ENCODE measurements around the gene IQGAP2.
"Not testable (repeated sequence)": the region's sequence is repeated elsewhere in the genome, so short reads cannot be mapped to it uniquely, and the experiment has no call there.

The IQGAP2 gene

DNA sequence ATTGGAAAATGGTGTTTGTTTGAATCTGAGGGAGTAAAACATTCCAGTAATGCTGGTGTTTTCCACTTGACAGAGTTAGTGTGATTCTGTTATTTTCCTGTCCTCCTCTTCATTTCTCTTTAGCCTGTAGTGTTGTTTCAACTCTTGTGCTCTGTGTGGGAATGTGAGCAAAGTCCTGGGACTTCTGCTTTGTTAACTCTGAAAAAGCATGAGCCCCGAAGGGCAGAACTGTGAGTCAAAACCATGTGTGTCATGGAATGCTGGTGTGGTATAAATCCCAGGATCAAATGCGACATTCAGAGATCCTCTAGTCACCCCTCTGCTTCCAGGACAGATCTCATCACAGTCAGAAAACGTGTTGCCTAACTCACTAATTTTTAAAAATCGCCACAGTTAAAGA is 321.8 kb downstream of the IQGAP2 start:
- peak; percentile 4 for DNase-seq

DNA sequence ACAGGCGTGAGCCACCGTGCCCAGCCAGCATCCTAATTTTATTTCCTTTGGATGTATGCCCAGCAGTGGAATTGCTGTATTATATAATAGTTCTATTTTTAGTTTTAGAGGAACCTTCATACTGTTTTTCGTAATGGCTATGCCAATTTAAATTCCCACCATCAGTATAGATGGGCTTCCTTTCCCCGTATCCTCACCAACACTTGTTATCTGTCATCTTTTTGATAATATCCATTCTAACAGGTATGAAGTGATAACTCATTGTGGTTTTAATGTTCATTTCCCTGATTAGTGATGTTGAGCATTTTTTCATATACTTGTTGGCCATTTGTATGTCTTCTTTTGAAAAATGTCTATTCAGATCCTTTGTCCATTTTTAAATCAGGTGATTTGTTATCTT is 325.9 kb downstream of the IQGAP2 start:
- no peak for DNase-seq

DNA sequence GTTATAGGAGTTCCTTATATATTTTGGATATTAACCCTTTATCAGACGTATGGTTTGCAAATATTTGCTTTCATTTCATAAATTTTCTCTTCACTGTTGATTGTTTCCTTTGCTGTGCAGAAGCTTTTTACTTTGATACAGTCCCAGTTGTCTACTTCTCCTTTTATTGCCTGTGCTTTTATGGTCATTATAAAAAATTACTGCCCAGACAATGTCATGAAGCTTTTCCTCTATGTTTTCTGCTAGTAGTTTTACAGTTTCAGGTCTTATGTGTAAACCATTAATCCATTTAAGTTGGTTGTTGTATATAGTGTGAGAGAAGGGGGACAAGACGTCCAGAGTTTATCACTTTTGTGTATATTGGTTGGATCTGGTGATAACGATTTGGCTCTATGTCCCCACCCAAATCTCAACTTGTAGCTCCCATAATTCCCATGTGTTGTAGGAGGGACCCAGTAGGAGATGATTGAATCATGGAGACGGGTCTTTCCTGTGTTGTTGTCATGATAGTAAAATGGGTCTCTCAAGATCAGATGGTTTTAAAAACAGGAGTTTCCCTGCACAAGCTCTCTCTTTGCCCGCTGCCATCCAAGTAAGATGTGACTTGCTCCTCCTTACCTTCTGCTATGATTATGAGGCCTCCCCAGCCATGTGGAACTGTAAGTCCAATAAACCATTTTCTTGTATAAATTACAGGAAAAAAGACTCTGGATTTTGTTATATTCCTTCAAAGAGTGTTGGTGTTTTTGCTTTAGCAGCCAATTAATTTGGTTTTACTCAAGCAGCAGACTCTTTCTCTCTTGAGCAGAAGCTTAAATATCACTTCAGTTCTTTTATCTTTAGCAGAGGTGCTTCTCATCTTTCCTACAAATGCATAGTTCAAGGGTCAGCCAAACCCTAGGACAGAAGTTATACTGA is 326.5 kb downstream of the IQGAP2 start:
- no peak for DNase-seq

DNA sequence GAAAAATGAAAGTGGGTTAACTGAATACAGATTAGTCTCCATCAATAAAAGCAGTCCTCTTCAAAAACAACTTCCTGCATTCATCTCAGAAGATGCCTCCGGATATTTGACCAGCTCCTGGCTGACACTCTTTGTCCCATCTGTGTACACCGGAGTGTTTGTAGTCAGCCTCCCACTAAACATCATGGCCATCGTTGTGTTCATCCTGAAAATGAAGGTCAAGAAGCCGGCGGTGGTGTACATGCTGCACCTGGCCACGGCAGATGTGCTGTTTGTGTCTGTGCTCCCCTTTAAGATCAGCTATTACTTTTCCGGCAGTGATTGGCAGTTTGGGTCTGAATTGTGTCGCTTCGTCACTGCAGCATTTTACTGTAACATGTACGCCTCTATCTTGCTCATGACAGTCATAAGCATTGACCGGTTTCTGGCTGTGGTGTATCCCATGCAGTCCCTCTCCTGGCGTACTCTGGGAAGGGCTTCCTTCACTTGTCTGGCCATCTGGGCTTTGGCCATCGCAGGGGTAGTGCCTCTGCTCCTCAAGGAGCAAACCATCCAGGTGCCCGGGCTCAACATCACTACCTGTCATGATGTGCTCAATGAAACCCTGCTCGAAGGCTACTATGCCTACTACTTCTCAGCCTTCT is 329.4 kb downstream of the IQGAP2 start:
- no peak for DNase-seq

DNA sequence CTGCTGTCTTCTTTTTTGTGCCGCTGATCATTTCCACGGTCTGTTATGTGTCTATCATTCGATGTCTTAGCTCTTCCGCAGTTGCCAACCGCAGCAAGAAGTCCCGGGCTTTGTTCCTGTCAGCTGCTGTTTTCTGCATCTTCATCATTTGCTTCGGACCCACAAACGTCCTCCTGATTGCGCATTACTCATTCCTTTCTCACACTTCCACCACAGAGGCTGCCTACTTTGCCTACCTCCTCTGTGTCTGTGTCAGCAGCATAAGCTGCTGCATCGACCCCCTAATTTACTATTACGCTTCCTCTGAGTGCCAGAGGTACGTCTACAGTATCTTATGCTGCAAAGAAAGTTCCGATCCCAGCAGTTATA is 329.9 kb downstream of the IQGAP2 start:
- DNase-seq = no peak

DNA sequence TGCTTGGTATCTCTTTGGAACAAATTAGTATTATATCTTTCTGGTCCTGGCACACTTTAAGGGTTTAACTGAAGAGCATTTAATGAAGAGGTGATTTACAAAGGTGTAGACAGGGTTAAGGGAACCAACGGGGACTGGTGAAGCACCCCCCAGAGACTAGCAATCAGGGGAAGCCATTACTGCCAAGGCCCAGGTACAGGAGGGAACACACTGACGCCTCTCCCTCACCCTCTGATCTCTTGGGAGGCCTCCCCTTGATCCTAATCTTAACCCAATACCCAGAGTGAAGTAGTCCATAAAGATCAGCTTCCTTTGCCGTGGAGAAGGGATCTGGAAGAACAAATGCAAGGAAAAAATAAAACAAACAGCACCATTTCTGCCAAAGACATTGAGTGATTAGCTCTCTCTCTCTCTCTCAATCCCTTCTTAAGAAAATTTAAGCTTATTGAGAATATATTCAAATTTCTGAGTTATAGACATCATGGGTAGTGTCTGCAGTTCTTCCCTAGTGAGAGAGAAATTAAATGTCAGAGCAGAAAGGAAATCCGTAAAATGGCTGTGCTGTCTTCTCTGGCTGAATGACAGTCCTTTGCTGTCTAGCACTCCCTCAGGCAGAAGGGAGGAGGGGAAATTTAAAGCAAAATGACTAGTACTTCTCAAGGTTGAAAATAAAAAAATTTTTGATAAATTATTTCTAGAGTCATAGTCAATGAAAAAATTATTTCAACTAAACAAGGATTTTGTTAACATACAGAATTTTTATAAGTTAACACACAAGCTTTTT is 332.9 kb downstream of the IQGAP2 start:
- DNase-seq = no peak

DNA sequence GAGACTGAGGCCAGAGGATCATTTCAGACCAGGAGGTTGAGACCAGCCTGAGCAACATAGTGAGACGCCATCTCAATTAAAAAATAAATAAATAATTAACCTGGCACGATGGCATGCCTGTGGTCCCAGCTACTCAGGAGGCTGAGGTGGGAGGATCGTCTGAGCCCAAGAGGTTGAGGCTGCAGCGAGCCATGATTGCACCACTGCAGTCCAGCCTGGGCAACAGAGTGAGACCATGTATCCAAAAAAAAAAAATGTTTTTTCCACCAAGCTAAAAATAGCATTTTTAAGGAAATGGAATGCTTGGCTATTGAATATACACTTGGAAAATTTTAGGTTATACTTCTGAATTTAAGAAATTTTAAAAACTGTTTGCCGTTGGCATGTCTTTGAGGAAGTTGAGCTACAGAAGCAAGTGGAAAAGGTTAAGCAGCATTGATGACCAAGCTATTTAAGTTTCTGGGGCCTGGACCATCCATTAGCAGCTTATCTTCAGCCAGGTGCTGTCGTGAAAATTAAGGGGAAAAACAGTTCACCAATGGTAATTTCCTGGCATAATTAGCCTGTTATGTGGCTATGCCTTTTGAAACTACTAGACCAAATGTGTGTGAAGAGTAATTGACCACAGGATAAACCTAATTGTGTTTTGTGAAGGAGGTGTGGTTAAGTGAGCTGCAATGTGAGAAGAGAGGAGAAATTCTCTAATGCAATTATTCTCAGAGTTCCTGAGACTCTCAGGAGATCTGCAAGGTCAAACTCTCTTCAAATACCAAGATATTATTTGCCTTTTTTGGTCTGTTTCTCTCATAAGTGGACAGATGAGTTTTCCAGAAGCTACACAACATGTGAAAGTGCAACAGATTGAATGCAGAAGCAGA is 333.8 kb downstream of the IQGAP2 start:
- DNase-seq = no peak

DNA sequence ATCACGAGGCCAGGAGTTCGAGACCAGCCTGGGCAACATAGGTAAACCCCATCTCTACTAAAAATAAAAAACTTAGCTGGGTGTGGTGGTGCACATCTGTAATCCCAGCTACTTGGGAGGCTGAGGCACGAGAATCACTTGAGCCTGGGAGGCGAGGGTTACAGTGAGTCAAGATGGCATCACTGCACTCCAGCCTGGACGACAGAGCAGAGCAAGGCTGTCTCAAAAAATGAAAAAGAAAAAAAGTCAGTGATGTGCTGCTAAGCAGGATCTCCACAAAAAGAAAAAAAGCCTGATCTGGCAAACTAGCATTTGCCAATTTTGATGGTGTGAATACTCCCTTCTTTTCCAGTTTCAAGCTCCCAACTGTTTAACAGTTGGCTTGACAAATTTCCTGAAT is 334.8 kb downstream of the IQGAP2 start:
- DNase-seq = no peak

DNA sequence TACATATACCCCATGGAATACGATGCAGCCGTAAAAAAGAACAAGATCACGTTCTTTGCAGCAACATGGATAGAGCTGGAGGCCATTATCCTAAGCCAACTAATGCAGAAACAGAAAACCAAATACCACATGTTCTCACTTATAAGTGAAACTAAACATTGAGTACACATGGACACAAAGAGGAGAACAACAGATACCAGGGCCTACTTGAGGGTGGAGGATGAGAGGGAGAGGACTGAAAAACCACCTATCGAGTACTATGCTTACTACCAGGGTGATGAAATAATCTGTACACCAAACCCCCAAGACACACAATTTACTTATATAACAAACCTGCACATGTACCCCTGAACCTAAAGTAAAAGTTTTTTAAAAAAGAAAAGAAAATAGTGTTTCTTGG is 338.4 kb downstream of the IQGAP2 start:
- not testable (repeated sequence) for DNase-seq

DNA sequence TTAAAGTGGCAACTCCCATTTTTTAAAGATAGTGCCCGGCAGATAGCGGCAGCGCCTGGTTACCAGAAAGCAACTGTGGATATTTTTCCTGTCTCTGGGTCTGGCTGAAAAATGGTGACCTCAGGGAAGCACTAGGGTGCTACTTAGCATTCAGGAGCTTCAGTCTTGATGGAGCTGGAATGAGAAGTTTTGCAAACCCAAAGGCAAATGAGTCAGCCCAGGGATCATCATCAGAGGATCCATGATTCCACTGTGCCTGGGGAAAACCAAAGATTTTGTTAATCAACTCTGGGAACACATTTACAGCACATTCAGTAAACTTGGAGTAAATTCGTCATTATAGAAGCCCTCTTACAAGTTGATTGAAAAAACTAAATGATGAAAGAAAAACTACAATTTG is 339.5 kb downstream of the IQGAP2 start:
- DNase-seq = no peak

DNA sequence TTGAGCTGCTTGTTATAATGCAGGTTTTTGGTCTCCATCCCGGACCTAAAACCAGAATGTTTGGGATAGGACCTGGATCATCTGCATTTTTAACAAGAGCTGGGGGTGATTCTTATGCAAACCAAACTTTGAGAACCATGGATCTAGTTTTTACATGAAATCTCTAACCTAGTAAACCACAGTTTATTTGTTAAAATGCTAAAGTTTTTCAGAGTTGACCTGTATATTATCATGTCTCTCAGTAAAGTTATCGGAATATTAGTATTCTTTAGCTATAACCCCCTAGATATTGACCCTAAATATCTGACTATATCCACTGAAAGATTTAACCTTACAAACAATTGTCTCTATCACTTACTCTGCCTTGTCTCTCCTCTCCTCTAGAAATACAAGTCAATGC is 341.5 kb downstream of the IQGAP2 start:
- no peak for DNase-seq

DNA sequence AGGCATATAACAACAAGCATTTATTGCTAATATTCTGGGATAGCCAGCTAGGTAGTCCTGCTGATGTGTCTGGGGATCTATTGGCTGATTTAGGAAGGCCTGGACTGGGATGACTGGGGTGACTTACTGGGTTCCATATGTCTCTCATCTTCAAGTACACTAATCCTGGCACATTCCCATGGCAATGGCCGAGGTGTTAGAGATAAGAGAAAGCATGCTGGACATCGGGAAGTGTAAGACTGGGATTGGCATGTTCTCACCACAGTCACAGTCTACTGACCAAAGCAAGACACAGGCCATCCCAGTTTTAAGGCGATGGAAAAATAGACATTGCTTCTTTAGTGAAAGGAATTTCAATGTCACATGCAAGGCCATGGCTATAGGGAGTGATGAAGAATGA is 342.6 kb downstream of the IQGAP2 start:
- no peak for DNase-seq

DNA sequence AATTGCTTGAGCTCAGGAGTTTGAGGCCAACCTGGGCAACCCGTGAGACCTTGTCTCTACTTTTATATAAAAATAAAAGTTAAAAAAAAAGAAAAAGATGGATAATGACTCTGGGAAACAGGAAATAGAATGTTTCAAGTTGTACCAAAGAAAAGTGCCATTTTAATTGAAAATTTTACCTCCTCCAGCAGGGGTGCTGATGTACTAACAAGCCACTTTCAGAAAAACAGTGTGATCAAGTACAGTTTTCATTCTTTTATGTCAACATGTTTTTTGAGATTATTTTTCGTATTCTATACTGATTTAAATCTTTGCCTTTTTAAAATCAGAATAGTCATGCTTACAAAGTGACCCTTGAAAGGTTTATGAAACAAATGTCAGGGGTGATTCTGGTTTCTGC is 343.6 kb downstream of the IQGAP2 start:
- DNase-seq = no peak

DNA sequence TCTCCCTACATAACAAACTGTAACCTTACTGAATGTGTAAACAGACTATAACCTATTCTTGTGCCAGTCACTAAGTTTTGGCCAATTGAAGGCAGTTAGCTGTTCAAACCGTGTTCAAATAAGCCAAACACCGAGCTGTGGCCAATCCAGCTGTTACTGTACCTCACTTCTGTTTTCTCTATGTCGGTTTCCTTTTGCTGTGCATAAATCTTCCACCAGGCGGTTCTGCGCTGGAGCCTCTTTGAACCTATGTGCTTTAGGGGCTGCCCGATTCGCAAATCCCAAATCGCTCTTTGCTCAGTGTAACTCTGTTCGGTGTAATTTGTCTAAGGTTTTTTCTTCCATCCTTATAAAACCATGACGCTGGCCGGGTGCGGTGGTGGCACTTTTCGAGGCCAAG is 344.6 kb downstream of the IQGAP2 start:
- no peak for DNase-seq

DNA sequence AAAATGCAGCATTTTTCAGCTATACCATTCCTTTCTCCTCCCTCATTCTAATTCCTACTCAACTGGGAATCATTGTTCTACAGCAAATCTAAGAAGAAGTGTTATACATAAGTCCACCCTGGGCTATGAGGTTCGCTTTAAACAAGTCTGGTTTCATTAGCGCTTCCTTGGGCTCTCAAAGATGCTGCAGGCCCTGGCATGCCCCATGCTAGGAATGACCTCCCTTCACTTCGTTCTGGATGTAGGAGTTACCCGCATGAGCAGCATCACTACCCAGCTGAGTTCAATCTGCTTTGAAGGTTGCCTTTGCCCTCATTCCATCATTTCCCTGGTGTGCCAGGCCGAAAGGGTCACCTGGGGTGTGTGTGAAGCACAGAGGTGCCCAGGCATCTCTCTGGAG is 348.2 kb downstream of the IQGAP2 start:
- no peak for DNase-seq

DNA sequence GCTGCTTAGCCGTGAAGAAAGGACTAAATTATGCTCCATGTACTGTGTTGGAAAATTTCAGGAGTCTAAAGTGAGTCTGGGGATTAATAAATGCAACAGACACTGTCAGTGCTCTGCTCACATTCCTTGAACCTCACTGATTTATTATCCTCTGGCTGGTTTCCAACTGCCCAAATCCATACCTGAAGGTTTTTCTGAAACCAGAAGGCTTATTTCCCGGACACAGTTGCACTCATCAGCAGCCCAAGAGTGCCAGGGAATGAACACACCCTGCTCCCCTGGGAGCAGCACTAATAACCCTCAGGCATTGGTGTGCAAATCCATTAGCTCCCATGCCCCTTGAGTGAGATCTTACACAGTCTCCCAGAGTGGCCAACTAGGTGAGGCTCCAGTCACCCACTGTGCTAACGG is 351.6 kb downstream of the IQGAP2 start:
- DNase-seq = no peak

DNA sequence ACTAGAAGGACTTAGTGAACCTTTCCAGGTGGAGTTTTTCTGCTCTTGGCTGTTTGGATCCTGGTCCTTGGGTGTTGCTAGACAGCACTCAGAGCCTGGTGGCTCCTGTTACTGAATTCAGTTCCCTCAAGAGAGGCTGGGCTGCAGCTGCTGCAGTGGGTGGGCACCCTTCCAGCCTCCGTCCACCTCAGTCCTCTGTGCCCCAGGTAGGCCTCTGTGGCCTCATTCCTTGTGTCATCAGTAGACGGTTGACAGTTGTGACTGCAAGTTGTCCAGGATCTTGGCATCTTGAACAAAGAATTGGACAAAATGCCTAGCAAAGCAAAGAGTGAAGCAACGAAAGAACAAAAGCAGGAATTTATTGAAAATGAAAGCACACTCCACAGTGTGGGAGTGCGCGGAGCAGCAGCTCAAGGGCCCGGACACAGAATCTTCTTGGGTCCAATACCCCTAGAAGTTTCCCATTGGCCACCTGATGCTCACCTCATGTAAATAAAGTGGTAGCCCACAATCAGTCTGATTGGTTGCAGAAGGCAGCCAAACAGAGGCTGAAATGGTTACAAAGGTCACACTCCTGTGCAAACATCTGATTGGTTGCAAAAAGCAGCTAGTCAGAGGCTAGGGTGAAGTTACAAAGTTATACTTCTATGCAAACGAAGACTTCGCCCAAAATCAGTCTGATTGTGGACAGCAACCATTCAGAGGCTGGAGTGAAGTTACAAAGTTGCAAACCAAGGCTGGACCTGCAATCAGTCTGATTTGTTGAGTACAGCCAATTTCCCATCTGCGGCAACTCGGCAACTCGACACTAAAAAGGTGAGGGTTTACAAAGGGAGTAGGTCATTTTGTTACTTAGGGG is 352.9 kb downstream of the IQGAP2 start:
- no peak for DNase-seq

DNA sequence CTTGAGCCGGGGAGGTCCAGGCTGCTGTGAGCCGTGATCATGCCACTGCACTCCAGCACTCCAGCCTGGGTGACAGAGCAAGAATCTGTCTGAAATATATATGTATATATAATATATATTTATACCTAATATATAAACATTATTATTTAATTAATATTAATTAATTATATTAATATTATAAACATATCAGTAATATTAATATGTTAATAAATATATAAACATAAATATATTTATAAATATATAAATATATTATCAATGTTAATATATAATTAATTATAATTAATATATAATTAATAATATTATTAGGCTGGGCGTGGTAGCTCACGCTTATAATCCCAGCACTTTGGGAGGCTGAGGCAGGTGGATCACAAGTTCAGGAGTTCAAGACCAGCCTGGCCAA is 354.0 kb downstream of the IQGAP2 start:
- no peak for DNase-seq
